Stimulated activated CD4-positive, alpha-beta T cell treated with anti-CD3 and anti-CD28 coated beads, TNF-alpha, amount 100 ng/mL, for 4 hours (primary cell): Measurements from ENCODE around the gene KRT83.
"Not testable (repeated sequence)": the region's sequence is repeated elsewhere in the genome, so short reads cannot be mapped to it uniquely, and the experiment has no call there.

Source experiments
- DNase-seq, 3 experiments: peaks; one replicate each; pipeline ENCODE4 v3.0.0-alpha.2; 2020; ENCODE audit warnings: low read depth in 3 of 3

The KRT83 gene

GRCh38 chr12:52310622-52311284 is 10.4 kb downstream of the KRT83 start:
- no peak for DNase-seq

- DNase-seq, result no peak
Observed at GRCh38 chr12:52308806-52309425, 12.3 kb downstream of the KRT83 start.

GRCh38 chr12:52307836-52308805 is 13.1 kb downstream of the KRT83 start:
- no peak for DNase-seq

GRCh38 chr12:52306731-52307130 is 14.5 kb downstream of the KRT83 start:
- DNase-seq, result no peak

- no peak for DNase-seq
Observed at GRCh38 chr12:52305921-52306705, 15.1 kb downstream of the KRT83 start.

GRCh38 chr12:52304941-52305411 is 16.2 kb downstream of the KRT83 start:
- not testable (repeated sequence) for DNase-seq

- DNase-seq, result not testable (repeated sequence)
Observed at GRCh38 chr12:52302242-52302914, 18.8 kb downstream of the KRT83 start.

GRCh38 chr12:52301721-52302120 is 19.5 kb downstream of the KRT83 start:
- not testable (repeated sequence) for DNase-seq

- no peak for DNase-seq
Observed at GRCh38 chr12:52300796-52301691, 20.2 kb downstream of the KRT83 start.

GRCh38 chr12:52298677-52299190 is 22.5 kb downstream of the KRT83 start:
- no peak for DNase-seq

GRCh38 chr12:52296572-52297215 is 24.5 kb downstream of the KRT83 start:
- no peak for DNase-seq

GRCh38 chr12:52295663-52296062 is 25.5 kb downstream of the KRT83 start:
- no peak for DNase-seq

- no peak for DNase-seq
Observed at GRCh38 chr12:52294803-52295202, 26.4 kb downstream of the KRT83 start.

GRCh38 chr12:52293926-52294325 is 27.3 kb downstream of the KRT83 start:
- DNase-seq, result no peak

- DNase-seq, result no peak
Observed at GRCh38 chr12:52291267-52291935, 29.8 kb downstream of the KRT83 start, which contains the start of gene KRT81. KRT81 (minus strand) TSS chr12:52291534; CDS start chr12:52291465, 69 bp downstream.

GRCh38 chr12:52290483-52291134 is 30.6 kb downstream of the KRT83 start:
- not testable (repeated sequence) for DNase-seq
